ENCODE data around the gene TRPM3. TPM values are rescaled to one million over a fixed set of nuclear protein-coding genes. Genes with fewer than 3 reads are reported as not detected.
A peak's percentile ranks its signal among the peaks of the same experiment; 100 is the strongest.

TRPM3 gene
- total and polyA plus RNA-seq, 2 experiments from 2014 or later: 0.24 TPM; not detected in 1

DNA sequence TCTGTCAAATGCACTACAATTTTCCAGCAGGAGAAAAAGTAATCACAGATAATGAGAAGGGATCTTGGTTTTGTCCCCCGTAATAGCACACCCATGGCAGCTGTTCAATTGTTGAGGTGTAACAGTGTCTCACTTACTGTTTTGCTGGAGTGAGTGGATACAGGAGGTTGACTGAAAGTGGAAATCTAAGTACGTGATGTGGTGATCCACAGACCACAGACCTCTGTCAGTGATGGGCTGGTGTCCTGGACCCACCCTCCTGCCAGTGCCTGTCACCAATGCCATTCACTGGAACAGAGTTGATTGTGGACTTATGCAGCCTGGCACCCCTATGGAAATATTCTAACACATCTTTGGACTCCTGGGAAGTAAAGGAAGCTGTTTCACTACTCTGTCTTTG lies 261.7 kb downstream of the TRPM3 start:
- Histone ChIP-seq H3K9me3 (ENCODE audit: low read depth) (no peaks in the 10 kb centered on the region), H3K36me3 (no peaks in the 10 kb centered on the region), H3K27me3 (no peaks in the 10 kb centered on the region), H3K4me3 (no peak overlapping the region), H3K27ac (no peak overlapping the region), H3K4me1 (ENCODE audit: low read depth) (no peaks in the 10 kb centered on the region)
- no peak for TF ChIP-seq CTCF (IDR thresholded peaks at IDR 0.05; ENCODE audit: low read depth, low read length)
- no peak for DNase-seq (ENCODE audit: low read depth in 1 of 2, low spot score in 1 of 2)

DNA sequence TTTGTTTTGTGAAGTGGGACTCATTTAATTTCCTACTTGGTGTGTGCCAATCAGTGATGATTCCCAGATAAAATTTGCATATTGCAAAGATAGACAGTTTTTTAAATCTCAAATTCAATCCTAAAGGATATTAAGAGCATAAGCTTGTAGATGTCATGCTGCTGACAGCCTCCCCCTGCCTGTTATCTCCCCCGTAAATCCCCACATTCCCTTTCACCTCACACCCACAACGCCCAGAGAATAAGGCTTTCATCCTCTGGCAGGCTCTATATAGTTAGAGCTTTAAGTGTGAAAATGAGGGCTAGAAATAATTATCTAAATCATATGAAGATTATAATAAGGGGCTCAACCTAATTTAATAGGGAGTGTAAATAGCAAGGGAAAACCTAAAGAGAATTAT lies 265.0 kb downstream of the TRPM3 start:
- no peak for DNase-seq (ENCODE audit: low read depth in 1 of 2, low spot score in 1 of 2)
- no peak for TF ChIP-seq CTCF (IDR thresholded peaks at IDR 0.05; ENCODE audit: low read depth, low read length)

DNA sequence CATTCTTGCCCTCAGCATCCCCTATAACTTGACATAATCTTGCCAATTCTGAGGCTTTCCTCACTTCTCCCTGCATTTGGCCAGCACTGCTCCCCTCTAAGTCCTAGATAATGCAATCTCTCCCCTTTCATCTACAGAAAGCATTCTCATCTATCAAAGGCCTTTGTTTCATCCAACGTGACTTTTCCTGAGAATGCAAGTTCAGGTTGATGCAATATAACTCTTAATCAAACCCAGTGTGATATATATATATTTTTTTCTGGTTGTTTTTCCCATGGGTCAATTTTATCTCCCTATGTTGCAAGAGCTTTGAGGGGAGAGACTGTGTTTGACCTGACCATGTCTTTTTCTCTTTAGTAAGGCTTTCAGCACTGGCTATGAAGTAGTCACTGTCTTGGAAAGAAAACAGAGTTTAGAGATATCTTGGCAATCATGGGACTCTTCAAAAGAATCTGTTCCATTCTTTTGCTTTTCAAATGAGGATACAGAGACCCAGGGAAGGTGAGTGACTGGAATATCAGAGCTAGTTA lies 268.6 kb downstream of the TRPM3 start:
- TF ChIP-seq CTCF (IDR thresholded peaks at IDR 0.05; ENCODE audit: low read depth, low read length): no peak
- peak in 1 of 2 donors; percentile 61 for DNase-seq (ENCODE audit: low read depth in 1 of 2, low spot score in 1 of 2)
- H3K9me3 ChIP-seq (ENCODE audit: low read depth): no peaks in the 10 kb centered on the region
- peaks cover 11% of the 10 kb centered on the region for H3K4me1 ChIP-seq (ENCODE audit: low read depth)
- no peaks in the 10 kb centered on the region for H3K27me3 ChIP-seq
- no peaks in the 10 kb centered on the region for H3K36me3 ChIP-seq
- H3K4me3 ChIP-seq: no peak overlapping the region
- no peak overlapping the region for H3K27ac ChIP-seq

More for the DNA sequence above, 265.0 kb downstream of the TRPM3 start:
- Histone ChIP-seq H3K9me3 (ENCODE audit: low read depth) (no peaks in the 10 kb centered on the region), H3K27me3 (no peaks in the 10 kb centered on the region), H3K27ac (no peak overlapping the region), H3K4me3 (no peak overlapping the region), H3K36me3 (no peaks in the 10 kb centered on the region), H3K4me1 (ENCODE audit: low read depth) (peaks cover 4% of the 10 kb centered on the region)

DNA sequence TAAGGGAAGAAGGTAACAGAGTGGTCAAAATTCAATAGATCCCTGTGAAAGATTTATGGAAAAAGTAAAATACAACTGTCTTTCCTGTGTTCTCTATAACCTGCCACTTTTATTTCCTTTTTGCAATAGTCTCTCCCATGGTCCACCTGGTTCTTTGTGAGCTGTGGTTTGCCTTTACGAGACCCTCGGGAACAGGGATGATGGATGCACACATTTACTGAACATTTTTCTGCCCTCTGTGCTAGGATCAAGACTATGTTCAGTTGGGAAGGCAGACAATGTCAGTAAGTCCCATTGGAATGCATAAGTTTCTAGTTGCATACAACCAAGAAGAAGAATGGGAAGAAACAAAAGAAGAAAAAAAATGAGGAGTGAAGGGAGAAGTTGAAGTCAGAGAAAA lies 281.2 kb downstream of the TRPM3 start:
- H3K27me3 ChIP-seq: no peaks in the 10 kb centered on the region
- TF ChIP-seq CTCF (IDR thresholded peaks at IDR 0.05; ENCODE audit: low read depth, low read length): no peak

GRCh38 chr9:70835323-70835722 lies 286.1 kb downstream of the TRPM3 start:
- H3K27me3 ChIP-seq: no peaks in the 10 kb centered on the region

More for the DNA sequence above, 281.2 kb downstream of the TRPM3 start:
- Histone ChIP-seq H3K36me3 (no peaks in the 10 kb centered on the region), H3K9me3 (ENCODE audit: low read depth) (no peaks in the 10 kb centered on the region), H3K27ac (no peak overlapping the region), H3K4me3 (no peak overlapping the region), H3K4me1 (ENCODE audit: low read depth) (no peaks in the 10 kb centered on the region)
- no peak for DNase-seq (ENCODE audit: low read depth in 1 of 2, low spot score in 1 of 2)

More at GRCh38 chr9:70835323-70835722, 286.1 kb downstream of the TRPM3 start:
- H3K4me1 ChIP-seq (ENCODE audit: low read depth): no peaks in the 10 kb centered on the region
- no peaks in the 10 kb centered on the region for H3K9me3 ChIP-seq (ENCODE audit: low read depth)
- no peak overlapping the region for H3K27ac ChIP-seq
- no peak overlapping the region for H3K4me3 ChIP-seq
- peak in 1 of 2 donors; percentile 36 for DNase-seq (ENCODE audit: low read depth in 1 of 2, low spot score in 1 of 2)
- TF ChIP-seq CTCF (IDR thresholded peaks at IDR 0.05; ENCODE audit: low read depth, low read length): no peak
- no peaks in the 10 kb centered on the region for H3K36me3 ChIP-seq
